Loucy (cell line): ENCODE results near the gene CASP7.

ENCODE experiments used
- H2AFZ ChIP-seq: fragments of 200-600 bp; sonication (generic); 2 replicates; pipeline ENCODE4 v1.6.0; 2016; ENCODE audit warnings: antibody characterized with exemption, mild to moderate bottlenecking, low read length, moderate library complexity
- H3F3A ChIP-seq: fragments of 200-600 bp; 2 replicates; pipeline ENCODE4 v1.6.0; 2016; ENCODE audit warnings: antibody characterized with exemption, low read depth, mild to moderate bottlenecking
- H3K27me3 ChIP-seq: fragments of 200-600 bp; sonication (generic); 2 replicates; pipeline ENCODE4 v1.6.1; 2014; ENCODE audit warnings: low read length, mild to moderate bottlenecking; ENCODE audit not compliant: insufficient read depth, poor library complexity, severe bottlenecking
- H3K36me3 ChIP-seq: fragments of 200-600 bp; sonication (generic); 2 replicates; pipeline ENCODE4 v1.6.1; 2016; ENCODE audit warnings: low read length; ENCODE audit not compliant: insufficient read depth
- H3K4me1 ChIP-seq: fragments of 200-600 bp; sonication (generic); 2 replicates; pipeline ENCODE4 v1.5.1; 2014; ENCODE audit warnings: low read length, mild to moderate bottlenecking; ENCODE audit not compliant: insufficient read depth, poor library complexity, severe bottlenecking
- H3K4me2 ChIP-seq: fragments of 200-600 bp; sonication (generic); 2 replicates; pipeline ENCODE4 v1.6.0; 2014; ENCODE audit warnings: antibody characterized with exemption, low read length, low read depth, mild to moderate bottlenecking; ENCODE audit not compliant: poor library complexity, severe bottlenecking
- H3K4me3 ChIP-seq: fragments of 200-600 bp; sonication (generic); 2 replicates; pipeline ENCODE4 v1.5.1; 2014; ENCODE audit warnings: low read length, mild to moderate bottlenecking, mixed read lengths; ENCODE audit not compliant: poor library complexity, severe bottlenecking
- H3K79me2 ChIP-seq: fragments of 200-600 bp; sonication (generic); 2 replicates; pipeline ENCODE4 v1.6.1; 2014; ENCODE audit warnings: low read length; ENCODE audit not compliant: insufficient read depth
- H3K9ac ChIP-seq: fragments of 200-600 bp; sonication (generic); 2 replicates; pipeline ENCODE4 v1.6.0; 2014; ENCODE audit warnings: mild to moderate bottlenecking, low read depth, low read length, moderate library complexity; ENCODE audit not compliant: poor library complexity, severe bottlenecking
- H3K9me2 ChIP-seq: fragments of 200-600 bp; sonication (generic); replicated peaks from 2 replicates; pipeline ENCODE4 v1.6.1; 2016; ENCODE audit warnings: low read depth, low read length, mixed read lengths
- H3K9me3 ChIP-seq: fragments of 200-600 bp; sonication (generic); 2 replicates; pipeline ENCODE4 v1.6.1; 2014; ENCODE audit warnings: mild to moderate bottlenecking, antibody characterized with exemption, low read length, low read depth; ENCODE audit not compliant: insufficient read depth
- H4K20me1 ChIP-seq: fragments of 200-600 bp; sonication (generic); 2 replicates; pipeline ENCODE4 v1.6.0; 2014; ENCODE audit warnings: antibody characterized with exemption, low read length, mild to moderate bottlenecking; ENCODE audit not compliant: insufficient read depth, poor library complexity, severe bottlenecking
- EZH2phosphoT487 ChIP-seq: fragments of 200-600 bp; IDR thresholded peaks from 2 replicates; pipeline ENCODE4 v1.6.1; 2018; ENCODE audit warnings: antibody characterized with exemption, mild to moderate bottlenecking, moderate library complexity, borderline replicate concordance
- TF ChIP-seq, protein P1 (sequence below): fragments of 200-600 bp; sonication (generic); conservative IDR thresholded peaks from 2 replicates; pipeline ENCODE4 v1.5.1; 2014; ENCODE audit warnings: mild to moderate bottlenecking, antibody characterized with exemption, low read length

CASP7 gene

DNA sequence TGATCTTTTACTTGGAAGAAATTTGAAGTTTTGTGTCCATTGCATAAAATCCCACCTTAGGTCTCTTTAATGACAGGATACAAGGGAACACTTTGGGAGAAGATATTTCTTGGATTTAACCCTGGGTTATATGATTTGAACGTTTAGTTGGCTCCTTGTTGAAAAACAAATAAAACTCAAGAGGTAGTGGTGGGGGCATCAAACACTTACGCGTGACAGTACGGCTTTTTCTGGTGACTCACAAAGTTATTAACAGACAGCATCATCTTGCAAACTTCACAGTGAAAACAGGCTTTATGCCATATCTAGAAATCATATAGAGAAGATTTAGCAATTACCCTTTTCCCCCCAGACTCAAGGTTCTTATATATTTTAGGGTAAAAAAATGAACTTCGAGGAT is 16.6 kb upstream of the CASP7 start:
- Histone ChIP-seq H3K4me2 (no peak overlapping the region), H3K9me3 (no peaks in the 10 kb centered on the region), H3K4me1 (no peaks in the 10 kb centered on the region), H2AFZ (no peak overlapping the region), H3K79me2 (no peaks in the 10 kb centered on the region), H3F3A (no peaks in the 10 kb centered on the region), H3K36me3 (no peaks in the 10 kb centered on the region), H3K9ac (no peak overlapping the region), H3K9me2 (no peaks in the 10 kb centered on the region), H4K20me1 (no peaks in the 10 kb centered on the region), H3K4me3 (no peak overlapping the region), H3K27me3 (no peaks in the 10 kb centered on the region)
- TF ChIP-seq, protein P1, sequence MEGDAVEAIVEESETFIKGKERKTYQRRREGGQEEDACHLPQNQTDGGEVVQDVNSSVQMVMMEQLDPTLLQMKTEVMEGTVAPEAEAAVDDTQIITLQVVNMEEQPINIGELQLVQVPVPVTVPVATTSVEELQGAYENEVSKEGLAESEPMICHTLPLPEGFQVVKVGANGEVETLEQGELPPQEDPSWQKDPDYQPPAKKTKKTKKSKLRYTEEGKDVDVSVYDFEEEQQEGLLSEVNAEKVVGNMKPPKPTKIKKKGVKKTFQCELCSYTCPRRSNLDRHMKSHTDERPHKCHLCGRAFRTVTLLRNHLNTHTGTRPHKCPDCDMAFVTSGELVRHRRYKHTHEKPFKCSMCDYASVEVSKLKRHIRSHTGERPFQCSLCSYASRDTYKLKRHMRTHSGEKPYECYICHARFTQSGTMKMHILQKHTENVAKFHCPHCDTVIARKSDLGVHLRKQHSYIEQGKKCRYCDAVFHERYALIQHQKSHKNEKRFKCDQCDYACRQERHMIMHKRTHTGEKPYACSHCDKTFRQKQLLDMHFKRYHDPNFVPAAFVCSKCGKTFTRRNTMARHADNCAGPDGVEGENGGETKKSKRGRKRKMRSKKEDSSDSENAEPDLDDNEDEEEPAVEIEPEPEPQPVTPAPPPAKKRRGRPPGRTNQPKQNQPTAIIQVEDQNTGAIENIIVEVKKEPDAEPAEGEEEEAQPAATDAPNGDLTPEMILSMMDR: no peak
- TF ChIP-seq EZH2phosphoT487: no peak

DNA sequence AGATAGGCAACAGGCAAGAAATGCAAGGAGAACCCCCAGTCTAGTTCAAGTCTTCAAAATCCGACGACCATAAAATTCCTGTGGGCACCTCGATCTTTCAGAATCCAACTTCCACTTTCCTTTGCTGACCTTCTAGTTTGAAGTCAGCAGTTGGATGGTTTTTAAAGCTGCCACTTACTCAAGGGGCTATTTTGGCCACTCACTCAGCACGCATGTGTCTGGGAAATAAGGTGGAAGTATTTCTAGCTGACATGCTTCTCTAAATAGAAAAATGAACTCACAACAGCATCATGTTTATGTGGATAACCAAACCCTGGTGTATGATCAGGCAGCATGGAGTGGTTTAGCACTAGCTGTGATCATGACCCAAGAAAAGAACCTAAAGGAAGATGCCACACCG is 15.8 kb upstream of the CASP7 start, which contains the start of gene NRAP:
Gene NRAP (minus strand): TSS at position 134 of the 400 bp plus-strand sequence. CDS start 159 bp downstream, outside the sequence.
- no peak within 1 kb of the TSS for H2AFZ ChIP-seq
- H3K4me3 ChIP-seq: no peak within 1 kb of the TSS
- H3K27me3 ChIP-seq: no peaks in the 10 kb centered on the region
- H3K9me2 ChIP-seq: no peaks in the 10 kb centered on the region
- no peaks in the 10 kb centered on the region for H3K79me2 ChIP-seq
- H4K20me1 ChIP-seq: no peaks in the 10 kb centered on the region
- no peak for TF ChIP-seq EZH2phosphoT487
- TF ChIP-seq, protein P1: no peak
- no peaks in the 10 kb centered on the region for H3F3A ChIP-seq
- H3K4me2 ChIP-seq: no peak within 1 kb of the TSS
- no peaks in the 10 kb centered on the region for H3K9me3 ChIP-seq
- H3K36me3 ChIP-seq: no peaks in the 10 kb centered on the region
- no peak within 1 kb of the TSS for H3K9ac ChIP-seq
- H3K4me1 ChIP-seq: no peaks in the 10 kb centered on the region

DNA sequence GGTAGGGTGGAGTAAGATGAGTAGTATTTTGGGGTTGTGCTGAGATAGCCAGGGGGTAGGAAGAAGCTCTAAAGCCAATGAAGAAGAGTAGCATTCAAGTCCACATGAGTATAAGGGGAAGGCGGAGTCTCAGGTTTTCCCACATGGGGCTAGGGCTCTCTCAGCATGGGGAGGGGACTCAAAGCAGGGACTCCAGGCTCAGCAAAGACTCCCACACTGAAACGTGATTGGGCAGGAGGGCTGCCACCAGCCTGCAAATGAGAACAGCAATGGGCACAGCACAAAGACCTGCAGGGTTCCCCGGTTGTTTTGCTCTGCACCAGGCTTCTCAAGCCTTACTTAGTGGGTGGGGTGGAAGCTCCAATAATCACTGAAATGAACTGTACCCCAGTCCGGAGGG is 14.4 kb upstream of the CASP7 start:
- H3F3A ChIP-seq: no peaks in the 10 kb centered on the region
- no peaks in the 10 kb centered on the region for H3K27me3 ChIP-seq
- no peak overlapping the region for H3K9ac ChIP-seq
- no peaks in the 10 kb centered on the region for H3K79me2 ChIP-seq
- TF ChIP-seq EZH2phosphoT487: no peak
- TF ChIP-seq, protein P1: no peak
- no peak overlapping the region for H3K4me3 ChIP-seq
- H3K9me2 ChIP-seq: no peaks in the 10 kb centered on the region
- H4K20me1 ChIP-seq: no peaks in the 10 kb centered on the region
- no peaks in the 10 kb centered on the region for H3K9me3 ChIP-seq
- H3K4me1 ChIP-seq: no peaks in the 10 kb centered on the region
- no peaks in the 10 kb centered on the region for H3K36me3 ChIP-seq
- no peak overlapping the region for H3K4me2 ChIP-seq
- no peak overlapping the region for H2AFZ ChIP-seq
